CD4-positive, CD25-positive, alpha-beta regulatory T cell (primary cell): ENCODE data around the gene ZNF487. TPM values are rescaled to one million over a fixed set of nuclear protein-coding genes. Genes with fewer than 3 reads are reported as not detected.

Experiments used
- ATAC-seq, 2 donors: fragments of 150-1000 bp; cut with Tn5 transposase; one replicate each; pipeline ENCODE4 v1.10.0; 2021; ENCODE audit warnings: low read depth in 2 of 2, moderate number of reproducible peaks in 2 of 2, moderate library complexity in 1 of 2
- DNase-seq, 3 donors: peaks; one replicate each; pipeline versions ENCODE4 v3.0.0 to v3.0.0-alpha.2; 2012 to 2022; ENCODE audit warnings: mixed read lengths in 1 of 3
- H3K27ac ChIP-seq: one replicate; pipeline ENCODE4 v1.7.0; 2013; ENCODE audit warnings: mild to moderate bottlenecking, low read length; ENCODE audit not compliant: insufficient read depth, poor library complexity, severe bottlenecking
- H3K27me3 ChIP-seq: one replicate; pipeline ENCODE4 v1.7.0; 2013; ENCODE audit warnings: low read length; ENCODE audit not compliant: control insufficient read depth, insufficient read depth
- H3K36me3 ChIP-seq: one replicate; pipeline ENCODE4 v1.7.0; 2013; ENCODE audit warnings: mild to moderate bottlenecking, low read length, moderate library complexity; ENCODE audit not compliant: control insufficient read depth, insufficient read depth
- H3K4me1 ChIP-seq: 2 replicates; pipeline ENCODE4 v1.7.0; 2013; ENCODE audit warnings: mild to moderate bottlenecking, low read length; ENCODE audit not compliant: insufficient read depth, control insufficient read depth, poor library complexity, severe bottlenecking
- H3K4me3 ChIP-seq: one replicate; pipeline ENCODE4 v1.7.0; 2013; ENCODE audit warnings: low read depth, mild to moderate bottlenecking, low read length, moderate library complexity
- H3K9me3 ChIP-seq, 2 experiments: 1 replicate in 1 of 2; 2 replicates in 1 of 2; pipeline ENCODE4 v1.7.0; 2013; ENCODE audit warnings: low read length in 2 of 2, mild to moderate bottlenecking in 1 of 2, moderate library complexity in 1 of 2; ENCODE audit not compliant: control insufficient read depth in 2 of 2
- H3K27ac Mint-ChIP-seq, 3 donors: one replicate each; pipeline ENCODE4 v1.8.0; 2020 to 2022; ENCODE audit warnings: mild to moderate bottlenecking in 3 of 3, mixed read lengths in 3 of 3, moderate library complexity in 2 of 3
- H3K27me3 Mint-ChIP-seq: one replicate; pipeline ENCODE4 v1.8.0; 2022; ENCODE audit warnings: mild to moderate bottlenecking, mixed read lengths
- H3K36me3 Mint-ChIP-seq: one replicate; pipeline ENCODE4 v1.8.0; 2020; ENCODE audit warnings: mixed read lengths
- H3K4me1 Mint-ChIP-seq, 4 donors: one replicate each; pipeline ENCODE4 v1.8.0; 2020 to 2022; ENCODE audit warnings: mixed read lengths in 4 of 4, mild to moderate bottlenecking in 1 of 4
- H3K4me3 Mint-ChIP-seq, 4 donors: one replicate each; pipeline ENCODE4 v1.8.0; 2020 to 2022; ENCODE audit warnings: mild to moderate bottlenecking in 4 of 4, mixed read lengths in 4 of 4, moderate library complexity in 3 of 4
- H3K9me3 Mint-ChIP-seq, 7 donors: one replicate each; pipeline ENCODE4 v1.8.0; 2020 to 2022; ENCODE audit warnings: mixed read lengths in 7 of 7, mild to moderate bottlenecking in 3 of 7, moderate library complexity in 2 of 7
- polyA plus RNA-seq, 4 donors: library from polyadenylated mRNA; unstranded; fragments of 300-500 nt; fragmentation: Illumina TruSeq; gene quantifications; one replicate each; pipeline ENCODE4 v1.2.3, GENCODE V29; 2021
- total RNA-seq: library from RNA; stranded (reverse); gene quantifications from one replicate; pipeline ENCODE4 v1.2.3, GENCODE V29; 2022

The ZNF487 gene
- total and polyA plus RNA-seq, 5 donors from 2014 or later, result 2.5 to 6.5 (median 4.9) TPM

- Mint-ChIP-seq H3K9me3 (no peaks in the 10 kb centered on the region), H3K4me1 (peaks cover 44 to 92% (median 67%) of the 10 kb centered on the region in 4 donors), H3K27me3 (no peaks in the 10 kb centered on the region), H3K36me3 (peaks cover 18% of the 10 kb centered on the region), H3K27ac (peak overlapping the region; percentile 66 to 91 (median 86)), H3K4me3 (peak overlapping the region; percentile 93 to 97 (median 95))
- Histone ChIP-seq H3K27ac (peak overlapping the region; percentile 97), H3K9me3 (no peaks in the 10 kb centered on the region), H3K4me3 (peak overlapping the region; percentile 66), H3K36me3 (peaks cover 20% of the 10 kb centered on the region), H3K27me3 (no peaks in the 10 kb centered on the region), H3K4me1 (peaks cover 92% of the 10 kb centered on the region)
- DNase-seq, result peak in 1 of 3 donors; percentile 46
- ATAC-seq, result peak in 1 of 2 donors; percentile 29
These were observed 37.3 kb upstream of the ZNF487 start for GRCh38 chr10:43399320-43400310.

- Histone ChIP-seq H3K9me3 (no peaks in the 10 kb centered on the region), H3K27me3 (no peaks in the 10 kb centered on the region), H3K4me3 (peak overlapping the region; percentile 76), H3K4me1 (peaks cover 88% of the 10 kb centered on the region), H3K36me3 (peaks cover 16% of the 10 kb centered on the region), H3K27ac (peak overlapping the region; percentile 62)
- DNase-seq (no peak), ATAC-seq (no peak)
- Mint-ChIP-seq H3K27me3 (no peaks in the 10 kb centered on the region), H3K4me3 (peak overlapping the region; percentile 78 to 100 (median 98)), H3K27ac (peak overlapping the region; percentile 70 to 80 (median 72)), H3K4me1 (peaks cover 43 to 89% (median 60%) of the 10 kb centered on the region in 4 donors), H3K36me3 (peaks cover 16% of the 10 kb centered on the region), H3K9me3 (no peaks in the 10 kb centered on the region)
These were observed 35.3 kb upstream of the ZNF487 start for GRCh38 chr10:43401627-43402026.

DNA sequence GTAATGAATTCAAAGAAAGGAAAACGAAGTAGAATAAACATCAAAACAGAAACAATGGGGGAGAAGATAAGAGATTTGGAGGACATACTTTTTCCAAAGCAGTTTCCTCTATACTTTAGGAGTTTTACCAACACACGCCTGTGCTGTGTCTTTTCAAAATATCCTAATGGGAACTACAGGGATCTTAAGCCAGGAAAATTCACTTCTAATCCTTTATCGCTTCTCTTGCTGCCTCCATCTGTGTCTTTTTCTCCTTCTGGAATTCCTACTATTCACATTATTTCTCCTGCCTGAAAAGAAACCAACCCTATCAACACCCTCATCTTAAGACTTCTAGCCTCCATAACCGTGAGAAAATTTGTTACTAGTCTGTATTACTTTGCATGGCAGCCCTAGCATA is 34.7 kb upstream of the ZNF487 start:
- DNase-seq (no peak), ATAC-seq (no peak)
- peaks cover 16% of the 10 kb centered on the region for H3K36me3 Mint-ChIP-seq
- no peaks in the 10 kb centered on the region for H3K27me3 ChIP-seq
- peaks cover 43 to 88% (median 60%) of the 10 kb centered on the region in 4 donors for H3K4me1 Mint-ChIP-seq
- no peaks in the 10 kb centered on the region for H3K27me3 Mint-ChIP-seq
- peaks cover 16% of the 10 kb centered on the region for H3K36me3 ChIP-seq
- H3K9me3 Mint-ChIP-seq, result no peaks in the 10 kb centered on the region
- peak overlapping the region; percentile 94 to 100 (median 98) for H3K4me3 Mint-ChIP-seq
- peak overlapping the region; percentile 39 to 80 (median 70) for H3K27ac Mint-ChIP-seq
- H3K4me1 ChIP-seq, result peaks cover 88% of the 10 kb centered on the region
- peak overlapping the region; percentile 100 for H3K27ac ChIP-seq
- H3K4me3 ChIP-seq, result peak overlapping the region; percentile 76
- no peaks in the 10 kb centered on the region for H3K9me3 ChIP-seq

- Histone ChIP-seq H3K36me3 (peaks cover 16% of the 10 kb centered on the region), H3K27ac (peak overlapping the region; percentile 100), H3K9me3 (no peaks in the 10 kb centered on the region), H3K27me3 (no peaks in the 10 kb centered on the region), H3K4me1 (peaks cover 82% of the 10 kb centered on the region), H3K4me3 (peak overlapping the region; percentile 76)
- no peak for ATAC-seq
- no peak for DNase-seq
- Mint-ChIP-seq H3K27me3 (no peaks in the 10 kb centered on the region), H3K9me3 (no peaks in the 10 kb centered on the region), H3K36me3 (peaks cover 16% of the 10 kb centered on the region), H3K27ac (peak overlapping the region; percentile 39 to 91 (median 80)), H3K4me1 (peaks cover 39 to 80% (median 52%) of the 10 kb centered on the region in 4 donors), H3K4me3 (peak overlapping the region; percentile 94 to 100 (median 98))
These were observed 33.9 kb upstream of the ZNF487 start for GRCh38 chr10:43402880-43403452.

- Histone ChIP-seq H3K9me3 (no peaks in the 10 kb centered on the region), H3K27ac (peak overlapping the region; percentile 100), H3K4me3 (peak overlapping the region; percentile 98), H3K36me3 (peaks cover 16% of the 10 kb centered on the region), H3K4me1 (peaks cover 77% of the 10 kb centered on the region), H3K27me3 (no peaks in the 10 kb centered on the region)
- H3K9me3 Mint-ChIP-seq, result no peaks in the 10 kb centered on the region
- peak overlapping the region; percentile 80 to 99 (median 89) for H3K27ac Mint-ChIP-seq
- no peak for ATAC-seq
- H3K36me3 Mint-ChIP-seq, result peaks cover 16% of the 10 kb centered on the region
- H3K27me3 Mint-ChIP-seq, result no peaks in the 10 kb centered on the region
- peaks cover 36 to 69% (median 46%) of the 10 kb centered on the region in 4 donors for H3K4me1 Mint-ChIP-seq
- no peak for DNase-seq
- peak overlapping the region; percentile 94 to 100 (median 98) for H3K4me3 Mint-ChIP-seq
These were observed 32.8 kb upstream of the ZNF487 start for GRCh38 chr10:43403911-43404703.

DNA sequence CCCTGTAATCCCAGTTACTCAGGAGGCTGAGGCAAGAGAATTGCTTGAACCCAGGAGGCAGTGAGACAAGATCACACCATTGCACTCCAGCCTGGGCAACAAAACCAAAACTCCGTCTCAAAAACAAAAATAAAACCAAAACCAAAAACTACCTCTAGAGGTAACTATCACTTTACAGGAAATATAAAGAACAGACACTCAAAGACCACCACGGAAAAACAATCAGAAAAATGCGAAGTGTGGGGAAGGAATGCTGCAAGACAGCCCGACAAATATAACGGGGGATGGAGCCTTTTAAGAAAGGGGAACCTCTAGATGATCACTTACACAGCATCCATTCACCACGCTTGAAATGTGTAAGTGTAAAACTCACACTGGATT is 32.2 kb upstream of the ZNF487 start:
- Mint-ChIP-seq H3K27me3 (peaks cover 4% of the 10 kb centered on the region), H3K9me3 (no peaks in the 10 kb centered on the region), H3K4me1 (peaks cover 31 to 67% (median 41%) of the 10 kb centered on the region in 4 donors), H3K27ac (peak overlapping the region; percentile 80 to 99 (median 89)), H3K4me3 (peak overlapping the region; percentile 94 to 100 (median 98)), H3K36me3 (peaks cover 16% of the 10 kb centered on the region)
- Histone ChIP-seq H3K36me3 (peaks cover 16% of the 10 kb centered on the region), H3K27ac (peak overlapping the region; percentile 100), H3K27me3 (no peaks in the 10 kb centered on the region), H3K4me3 (peak overlapping the region; percentile 98), H3K4me1 (peaks cover 74% of the 10 kb centered on the region), H3K9me3 (no peaks in the 10 kb centered on the region)
- DNase-seq, result peak in 2 of 3 donors; percentile 41 to 59
- ATAC-seq, result no peak

- peaks cover 4% of the 10 kb centered on the region for H3K27me3 Mint-ChIP-seq
- H3K36me3 Mint-ChIP-seq, result peaks cover 16% of the 10 kb centered on the region
- no peaks in the 10 kb centered on the region for H3K9me3 Mint-ChIP-seq
- Histone ChIP-seq H3K4me1 (peaks cover 54% of the 10 kb centered on the region), H3K27me3 (no peaks in the 10 kb centered on the region), H3K27ac (peak overlapping the region; percentile 100), H3K4me3 (peak overlapping the region; percentile 98), H3K36me3 (peaks cover 10% of the 10 kb centered on the region), H3K9me3 (no peaks in the 10 kb centered on the region)
- H3K4me1 Mint-ChIP-seq, result peaks cover 20 to 52% (median 29%) of the 10 kb centered on the region in 4 donors
- ATAC-seq (peak; percentile 8 to 10), DNase-seq (peak; percentile 45 to 68 (median 53))
- H3K27ac Mint-ChIP-seq, result peak overlapping the region; percentile 97 to 99 (median 97)
- H3K4me3 Mint-ChIP-seq, result peak overlapping the region; percentile 97 to 100 (median 99)
These were observed 29.7 kb upstream of the ZNF487 start for GRCh38 chr10:43407148-43407575.
